ENCODE data around the gene SUSD5. TPM values are rescaled to one million over a fixed set of nuclear protein-coding genes. Genes with fewer than 3 reads are reported as not detected.

The SUSD5 gene
- total RNA-seq, 4 donors from 2014 or later, result 0.18 to 0.85 (median 0.40) TPM; not detected in 1

GRCh38 chr3:33240261-33240660 is 21.7 kb upstream of the SUSD5 start:
- no peak for DNase-seq
- Histone ChIP-seq H3K27ac (no peak overlapping the region), H3K4me1 (no peaks in the 10 kb centered on the region), H3K4me3 (no peak overlapping the region), H3K9me3 (no peaks in the 10 kb centered on the region), H3K36me3 (no peaks in the 10 kb centered on the region), H3K27me3 (no peaks in the 10 kb centered on the region)
- no peak for TF ChIP-seq POLR2A (IDR thresholded peaks at IDR 0.05)
- no peak for TF ChIP-seq CTCF (IDR thresholded peaks at IDR 0.05)

- H3K4me1 ChIP-seq, result no peaks in the 10 kb centered on the region
- no peaks in the 10 kb centered on the region for H3K36me3 ChIP-seq
- H3K27ac ChIP-seq, result no peak overlapping the region
- TF ChIP-seq POLR2A (IDR thresholded peaks at IDR 0.05) (no peak), CTCF (IDR thresholded peaks at IDR 0.05) (no peak)
- no peak overlapping the region for H3K4me3 ChIP-seq
- H3K9me3 ChIP-seq, result no peaks in the 10 kb centered on the region
- no peaks in the 10 kb centered on the region for H3K27me3 ChIP-seq
- DNase-seq, result no peak
Measured at GRCh38 chr3:33238923-33239322, 20.3 kb upstream of the SUSD5 start.

GRCh38 chr3:33237439-33237838 is 18.8 kb upstream of the SUSD5 start:
- no peaks in the 10 kb centered on the region for H3K27me3 ChIP-seq
- no peak overlapping the region for H3K4me3 ChIP-seq
- H3K36me3 ChIP-seq, result no peaks in the 10 kb centered on the region
- TF ChIP-seq POLR2A (IDR thresholded peaks at IDR 0.05) (no peak), CTCF (IDR thresholded peaks at IDR 0.05) (no peak)
- H3K4me1 ChIP-seq, result no peaks in the 10 kb centered on the region
- DNase-seq, result no peak
- no peak overlapping the region for H3K27ac ChIP-seq
- no peaks in the 10 kb centered on the region for H3K9me3 ChIP-seq

- Histone ChIP-seq H3K4me3 (no peak overlapping the region), H3K27me3 (no peaks in the 10 kb centered on the region), H3K4me1 (no peaks in the 10 kb centered on the region), H3K27ac (no peak overlapping the region), H3K36me3 (no peaks in the 10 kb centered on the region), H3K9me3 (no peaks in the 10 kb centered on the region)
- no peak for DNase-seq
- TF ChIP-seq POLR2A (IDR thresholded peaks at IDR 0.05), result no peak
- TF ChIP-seq CTCF (IDR thresholded peaks at IDR 0.05), result no peak
Measured at GRCh38 chr3:33236005-33236404, 17.4 kb upstream of the SUSD5 start.

GRCh38 chr3:33233884-33234283 is 15.3 kb upstream of the SUSD5 start:
- TF ChIP-seq POLR2A (IDR thresholded peaks at IDR 0.05), result no peak
- TF ChIP-seq CTCF (IDR thresholded peaks at IDR 0.05), result no peak
- DNase-seq, result no peak
- no peaks in the 10 kb centered on the region for H3K27me3 ChIP-seq
- no peaks in the 10 kb centered on the region for H3K4me1 ChIP-seq
- no peak overlapping the region for H3K27ac ChIP-seq
- H3K36me3 ChIP-seq, result no peaks in the 10 kb centered on the region
- H3K9me3 ChIP-seq, result no peaks in the 10 kb centered on the region
- H3K4me3 ChIP-seq, result no peak overlapping the region
